AG09309 (cell line): Measurements from ENCODE around the gene WNK4.
A peak's percentile ranks its signal among the peaks of the same experiment; 100 is the strongest.

ENCODE experiments used
- DNase-seq: peaks from one replicate; pipeline ENCODE4 v3.0.0-alpha.2; 2010; ENCODE audit warnings: low read depth
- H3K4me3 ChIP-seq: 2 replicates; pipeline ENCODE4 v1.5.1; 2011; ENCODE audit warnings: mild to moderate bottlenecking, low read depth, low read length, moderate library complexity; ENCODE audit not compliant: control insufficient read depth
- TF ChIP-seq, protein P1 (sequence below): IDR thresholded peaks from 2 replicates; pipeline ENCODE4 v1.5.1; 2011; ENCODE audit warnings: mild to moderate bottlenecking, low read depth, low read length, inconsistent platforms; ENCODE audit not compliant: insufficient read depth, control insufficient read depth; ENCODE audit errors: missing control alignments

The WNK4 gene

DNA sequence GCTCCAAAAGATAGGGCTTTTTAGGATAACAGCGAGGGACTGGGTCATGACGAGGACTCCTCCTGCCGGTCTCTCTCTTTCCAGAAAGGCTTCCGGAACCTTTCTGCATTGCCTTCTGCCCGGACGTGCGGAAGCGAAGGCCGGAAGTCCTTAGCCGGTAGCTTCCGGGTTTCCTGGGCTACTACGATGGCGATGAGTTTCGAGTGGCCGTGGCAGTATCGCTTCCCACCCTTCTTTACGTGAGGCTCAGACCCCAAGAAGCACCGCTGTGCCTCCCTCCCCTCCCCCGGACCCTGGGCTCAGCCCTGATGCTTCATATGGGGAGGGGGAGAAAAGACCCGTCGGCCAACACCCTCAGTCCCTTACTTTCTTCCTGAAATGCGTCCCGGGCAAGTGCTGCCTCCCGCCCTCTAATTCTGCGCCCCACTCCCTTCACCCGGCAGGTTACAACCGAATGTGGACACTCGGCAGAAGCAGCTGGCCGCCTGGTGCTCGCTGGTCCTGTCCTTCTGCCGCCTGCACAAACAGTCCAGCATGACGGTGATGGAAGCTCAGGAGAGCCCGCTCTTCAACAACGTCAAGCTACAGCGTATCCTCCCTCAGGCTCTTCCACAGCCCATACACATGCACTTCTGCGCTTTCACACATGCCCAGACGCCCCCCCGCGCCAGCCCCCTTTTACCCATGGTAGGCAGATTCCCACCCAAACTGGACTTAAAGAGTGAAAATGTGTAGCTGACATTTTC is 6.9 kb upstream of the WNK4 start, which contains the start of gene VPS25:
Gene VPS25 (plus strand): TSS at position 160 of the 746 bp plus-strand sequence. CDS start 27 bp downstream, at position 187.
- TF ChIP-seq, protein P1, sequence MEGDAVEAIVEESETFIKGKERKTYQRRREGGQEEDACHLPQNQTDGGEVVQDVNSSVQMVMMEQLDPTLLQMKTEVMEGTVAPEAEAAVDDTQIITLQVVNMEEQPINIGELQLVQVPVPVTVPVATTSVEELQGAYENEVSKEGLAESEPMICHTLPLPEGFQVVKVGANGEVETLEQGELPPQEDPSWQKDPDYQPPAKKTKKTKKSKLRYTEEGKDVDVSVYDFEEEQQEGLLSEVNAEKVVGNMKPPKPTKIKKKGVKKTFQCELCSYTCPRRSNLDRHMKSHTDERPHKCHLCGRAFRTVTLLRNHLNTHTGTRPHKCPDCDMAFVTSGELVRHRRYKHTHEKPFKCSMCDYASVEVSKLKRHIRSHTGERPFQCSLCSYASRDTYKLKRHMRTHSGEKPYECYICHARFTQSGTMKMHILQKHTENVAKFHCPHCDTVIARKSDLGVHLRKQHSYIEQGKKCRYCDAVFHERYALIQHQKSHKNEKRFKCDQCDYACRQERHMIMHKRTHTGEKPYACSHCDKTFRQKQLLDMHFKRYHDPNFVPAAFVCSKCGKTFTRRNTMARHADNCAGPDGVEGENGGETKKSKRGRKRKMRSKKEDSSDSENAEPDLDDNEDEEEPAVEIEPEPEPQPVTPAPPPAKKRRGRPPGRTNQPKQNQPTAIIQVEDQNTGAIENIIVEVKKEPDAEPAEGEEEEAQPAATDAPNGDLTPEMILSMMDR: peak; percentile 31
- DNase-seq: peak; percentile 43

GRCh38 chr17:42774066-42774745 is 6.2 kb upstream of the WNK4 start:
- peak overlapping the region; percentile 96 for H3K4me3 ChIP-seq
- no peak for DNase-seq
- TF ChIP-seq, protein P1: no peak

More for the DNA sequence above, 6.9 kb upstream of the WNK4 start, which contains the start of gene VPS25:
- peak within 1 kb of the TSS; percentile 96 for H3K4me3 ChIP-seq

- H3K4me3 ChIP-seq: no peak overlapping the region
- TF ChIP-seq, protein P1: no peak
- DNase-seq: no peak
These were observed 4.8 kb upstream of the WNK4 start for GRCh38 chr17:42775534-42776098.

DNA sequence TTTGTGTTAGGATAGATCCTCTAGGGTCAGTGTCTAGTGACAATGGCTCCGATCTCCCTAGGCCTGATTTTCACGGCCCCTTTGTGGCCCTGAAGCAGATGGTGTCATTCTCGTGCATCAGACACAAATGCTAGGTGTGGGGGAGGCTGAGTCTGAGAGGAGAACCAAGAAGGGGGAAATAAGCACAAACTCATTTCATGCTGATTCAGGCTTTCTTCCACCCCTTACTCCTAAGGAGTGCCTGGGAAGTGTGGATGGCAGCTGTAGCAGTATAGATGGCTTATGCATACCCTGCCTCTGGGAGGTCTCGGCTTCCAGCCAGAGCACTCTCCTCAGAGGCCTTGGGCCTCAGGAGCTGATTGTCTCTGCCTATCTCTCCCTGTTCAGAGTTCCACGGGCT is 1.8 kb upstream of the WNK4 start:
- DNase-seq: no peak

DNA sequence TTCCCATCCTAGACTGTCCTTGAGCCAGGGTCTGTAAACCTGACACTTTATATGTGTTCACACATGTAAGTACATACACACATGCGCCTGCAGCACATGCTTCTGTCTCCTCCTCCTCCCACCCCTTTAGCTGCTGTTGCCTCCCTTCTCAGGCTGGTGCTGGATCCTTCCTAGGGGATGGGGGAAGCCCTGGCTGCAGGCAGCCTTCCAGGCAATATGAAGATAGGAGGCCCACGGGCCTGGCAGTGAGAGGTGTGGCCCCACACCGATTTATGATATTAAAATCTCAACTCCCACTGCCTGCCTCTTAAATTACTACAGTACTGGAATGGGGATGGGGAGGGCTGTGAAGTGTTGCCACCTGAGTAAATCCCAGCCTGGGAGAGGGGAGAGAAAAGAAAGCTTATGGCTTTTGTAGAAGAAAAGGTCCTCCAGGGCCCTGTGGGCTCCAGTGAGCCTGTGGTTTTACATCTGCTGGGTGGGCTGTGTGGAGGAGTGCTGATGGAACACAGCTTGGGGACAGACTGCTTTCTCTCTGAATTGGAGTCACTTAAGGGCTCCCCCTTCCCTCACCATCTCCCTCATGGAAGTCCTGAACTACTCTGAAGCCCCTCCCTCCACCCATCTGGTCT is 990 bp upstream of the WNK4 start:
- H3K4me3 ChIP-seq: no peak overlapping the region
- TF ChIP-seq, protein P1: no peak
- DNase-seq: no peak

More for the DNA sequence above, 1.8 kb upstream of the WNK4 start:
- H3K4me3 ChIP-seq: no peak overlapping the region
- TF ChIP-seq, protein P1: no peak
